HEK293 (cell line): Measurements from ENCODE around the gene HOXA11.

Experiments
- CTCF ChIA-PET: fragments of 350-600 bp; formaldehyde crosslinking; extraction: SDS; loops from one replicate; lab custom pipeline; 2021; ENCODE audit warnings: antibody characterized with exemption; lab: Yijun Ruan, JAX
- POLR2A ChIA-PET: fragments of 300-600 bp; formaldehyde crosslinking; extraction: SDS; loops from one replicate; lab custom pipeline; 2020; ENCODE audit warnings: antibody characterized with exemption, inconsistent platforms; lab: Yijun Ruan, JAX
- H3K27ac ChIP-seq: fragments of 200-500 bp; sonication (Bioruptor generic); 2 replicates; pipeline ENCODE4 v1.5.1; 2014; ENCODE audit warnings: low read depth, low read length, control low read depth, inconsistent platforms; ENCODE audit errors: extremely low read depth
- H3K36me3 ChIP-seq, 2 experiments: fragments of 200-500 bp in 1 of 2; sonication (Bioruptor generic) in 1 of 2; 1 replicate in 1 of 2; 2 replicates in 1 of 2; pipeline ENCODE4 v1.5.1; 2014 to 2017; ENCODE audit warnings: inconsistent platforms in 2 of 2, low read length in 2 of 2; ENCODE audit not compliant: control insufficient read depth in 2 of 2, insufficient read depth in 1 of 2
- H3K4me1 ChIP-seq: fragments of 200-500 bp; sonication (Bioruptor generic); 2 replicates; pipeline ENCODE4 v1.5.1; 2014; ENCODE audit warnings: mild to moderate bottlenecking, low read length, inconsistent platforms; ENCODE audit not compliant: control insufficient read depth, insufficient read depth
- H3K4me3 ChIP-seq: 2 replicates; pipeline ENCODE4 v1.5.1; 2011; ENCODE audit warnings: low read depth, mild to moderate bottlenecking, control low read depth, low read length, moderate library complexity
- H3K9me3 ChIP-seq: fragments of 200-500 bp; sonication (Bioruptor generic); 2 replicates; pipeline ENCODE4 v1.5.1; 2014; ENCODE audit warnings: low read depth, low read length, inconsistent platforms; ENCODE audit not compliant: control insufficient read depth, insufficient read depth
- CTCF ChIP-seq: fragments of 450-650 bp; formaldehyde crosslinking; IDR thresholded peaks from 2 replicates; pipeline ENCODE4 v1.5.1; 2016; ENCODE audit warnings: missing biosample characterization, missing genetic modification characterization
- GLIS1 ChIP-seq: fragments of 450-650 bp; formaldehyde crosslinking; IDR thresholded peaks from 2 replicates; pipeline ENCODE4 v1.5.1; 2016; ENCODE audit warnings: missing biosample characterization, missing genetic modification characterization
- KLF17 ChIP-seq: fragments of 450-650 bp; formaldehyde crosslinking; IDR thresholded peaks from 2 replicates; pipeline ENCODE4 v1.5.1; 2016; ENCODE audit warnings: missing biosample characterization, missing genetic modification characterization
- PRDM1 ChIP-seq: fragments of 450-650 bp; formaldehyde crosslinking; IDR thresholded peaks from 2 replicates; pipeline ENCODE4; 2016; ENCODE audit warnings: missing biosample characterization, missing genetic modification characterization
- PRDM4 ChIP-seq: fragments of 450-650 bp; formaldehyde crosslinking; IDR thresholded peaks from 2 replicates; pipeline ENCODE4 v1.5.1; 2017; ENCODE audit warnings: missing biosample characterization, missing genetic modification characterization
- SCRT2 ChIP-seq: fragments of 450-650 bp; formaldehyde crosslinking; IDR thresholded peaks from 2 replicates; pipeline ENCODE4 v1.5.1; 2016; ENCODE audit warnings: missing biosample characterization, missing genetic modification characterization
- SP2 ChIP-seq: fragments of 450-650 bp; formaldehyde crosslinking; IDR thresholded peaks from 2 replicates; pipeline ENCODE4 v1.5.1; 2016; ENCODE audit warnings: missing biosample characterization, missing genetic modification characterization
- WT1 ChIP-seq: fragments of 450-650 bp; formaldehyde crosslinking; IDR thresholded peaks from 2 replicates; pipeline ENCODE4 v1.5.1; 2016; ENCODE audit warnings: missing biosample characterization, missing genetic modification characterization
- ZBTB20 ChIP-seq: fragments of 450-650 bp; formaldehyde crosslinking; IDR thresholded peaks from 2 replicates; pipeline ENCODE4 v1.5.1; 2016; ENCODE audit warnings: missing biosample characterization, missing genetic modification characterization
- ZBTB48 ChIP-seq: fragments of 450-650 bp; formaldehyde crosslinking; IDR thresholded peaks from 2 replicates; pipeline ENCODE4 v1.5.1; 2016; ENCODE audit warnings: missing biosample characterization, missing genetic modification characterization
- ZBTB7A ChIP-seq: fragments of 450-650 bp; formaldehyde crosslinking; IDR thresholded peaks from 2 replicates; pipeline ENCODE4 v1.5.1; 2016; ENCODE audit warnings: low read depth, missing biosample characterization, missing genetic modification characterization
- ZEB2 ChIP-seq: fragments of 450-650 bp; formaldehyde crosslinking; IDR thresholded peaks from 2 replicates; pipeline ENCODE4 v1.5.1; 2016; ENCODE audit warnings: missing biosample characterization, missing genetic modification characterization
- ZFHX2 ChIP-seq: fragments of 450-650 bp; formaldehyde crosslinking; conservative IDR thresholded peaks from 2 replicates; pipeline ENCODE4 v1.5.1; 2016; ENCODE audit warnings: missing biosample characterization, missing genetic modification characterization
- ZIC2 ChIP-seq: fragments of 450-650 bp; formaldehyde crosslinking; IDR thresholded peaks from 2 replicates; pipeline ENCODE4 v1.5.1; 2016; ENCODE audit warnings: missing biosample characterization, missing genetic modification characterization
- ZNF174 ChIP-seq: fragments of 450-650 bp; formaldehyde crosslinking; IDR thresholded peaks from 2 replicates; pipeline ENCODE4 v1.5.0; 2017; ENCODE audit warnings: missing biosample characterization, mild to moderate bottlenecking, missing genetic modification characterization
- ZNF2 ChIP-seq: fragments of 450-650 bp; formaldehyde crosslinking; IDR thresholded peaks from 2 replicates; pipeline ENCODE4 v1.5.1; 2016; ENCODE audit warnings: missing biosample characterization, missing genetic modification characterization
- ZNF248 ChIP-seq: fragments of 450-650 bp; formaldehyde crosslinking; IDR thresholded peaks from 2 replicates; pipeline ENCODE4 v1.5.1; 2017; ENCODE audit warnings: missing biosample characterization, missing genetic modification characterization
- ZNF335 ChIP-seq: fragments of 450-650 bp; formaldehyde crosslinking; conservative IDR thresholded peaks from 2 replicates; pipeline ENCODE4 v1.5.1; 2016; ENCODE audit warnings: missing biosample characterization, missing genetic modification characterization
- ZNF341 ChIP-seq: fragments of 450-650 bp; formaldehyde crosslinking; IDR thresholded peaks from 2 replicates; pipeline ENCODE4; 2016; ENCODE audit warnings: low read depth, missing biosample characterization, missing genetic modification characterization
- ZNF394 ChIP-seq: fragments of 450-650 bp; formaldehyde crosslinking; IDR thresholded peaks from 2 replicates; pipeline ENCODE4 v1.5.1; 2016; ENCODE audit warnings: missing biosample characterization, missing genetic modification characterization, mild to moderate bottlenecking, moderate library complexity, borderline replicate concordance
- ZNF449 ChIP-seq: fragments of 450-650 bp; formaldehyde crosslinking; IDR thresholded peaks from 2 replicates; pipeline ENCODE4 v1.5.1; 2017; ENCODE audit warnings: missing biosample characterization, mild to moderate bottlenecking, missing genetic modification characterization, moderate library complexity
- ZNF600 ChIP-seq: fragments of 450-650 bp; formaldehyde crosslinking; IDR thresholded peaks from 2 replicates; pipeline ENCODE4 v1.5.1; 2016; ENCODE audit warnings: missing biosample characterization, missing genetic modification characterization
- ZNF623 ChIP-seq: fragments of 450-650 bp; formaldehyde crosslinking; IDR thresholded peaks from 2 replicates; pipeline ENCODE4 v1.5.1; 2016; ENCODE audit warnings: missing biosample characterization, missing genetic modification characterization
- ZNF747 ChIP-seq: fragments of 450-650 bp; formaldehyde crosslinking; IDR thresholded peaks from 2 replicates; pipeline ENCODE4 v1.5.1; 2016; ENCODE audit warnings: missing biosample characterization, missing genetic modification characterization
- ZNF76 ChIP-seq: fragments of 450-650 bp; formaldehyde crosslinking; IDR thresholded peaks from 2 replicates; pipeline ENCODE4; 2016; ENCODE audit warnings: low read depth, missing biosample characterization, missing genetic modification characterization, borderline replicate concordance
- ZNF768 ChIP-seq: fragments of 450-650 bp; formaldehyde crosslinking; IDR thresholded peaks from 2 replicates; pipeline ENCODE4 v1.5.1; 2018; ENCODE audit warnings: missing biosample characterization, mild to moderate bottlenecking, missing genetic modification characterization
- ZNF837 ChIP-seq: fragments of 450-650 bp; formaldehyde crosslinking; IDR thresholded peaks from 2 replicates; pipeline ENCODE4 v1.5.1; 2016; ENCODE audit warnings: missing biosample characterization, missing genetic modification characterization
- ZSCAN18 ChIP-seq: fragments of 450-650 bp; formaldehyde crosslinking; IDR thresholded peaks from 2 replicates; pipeline ENCODE4 v1.5.1; 2016; ENCODE audit warnings: missing biosample characterization, missing genetic modification characterization

Gene HOXA11

GRCh38 chr7:27185854-27186667 is 1.0 kb upstream of the HOXA11 start:
- peaks cover 39% of the 10 kb centered on the region for H3K4me1 ChIP-seq
- CTCF ChIA-PET = interaction anchor here (0.6 to 3.2 kb wide), 9 partner anchors 8 to 898 kb away, joined by 3 to 26 read pairs (median 4); partner anchors contain the start of genes HOXA13 and HOXA5
- peaks cover 0 to 10% of the 10 kb centered on the region in 2 experiments; a peak in 2 of 3 replicates for H3K36me3 ChIP-seq
- peak overlapping the region; percentile 64 for H3K4me3 ChIP-seq
- H3K27ac ChIP-seq = peak overlapping the region; percentile 99
- H3K9me3 ChIP-seq = no peaks in the 10 kb centered on the region
- POLR2A ChIA-PET = interaction anchor here (0.7 to 7.6 kb wide), 11 partner anchors 9 to 985 kb away, joined by 3 to 237 read pairs (median 3); partner anchors contain the start of genes CBX3, HIBADH, HOXA10 and HOXA13
- no peak for TF ChIP-seq ZNF174 (tag by site-specific recombination)
- TF ChIP-seq ZNF747 (tag by site-specific recombination) = no peak
- no peak for TF ChIP-seq ZNF623 (tag by site-specific recombination)
- TF ChIP-seq ZNF837 (tag by site-specific recombination) = 0 out of 2 replicates have a peak, but pooled peaks have one; percentile 55
- TF ChIP-seq SCRT2 = no peak
- TF ChIP-seq GLIS1 = peak; percentile 95
- no peak for TF ChIP-seq KLF17 (tag by site-specific recombination)
- TF ChIP-seq ZBTB7A (tag by site-specific recombination) = no peak
- 0 out of 2 replicates have a peak, but pooled peaks have one; percentile 51 for TF ChIP-seq ZNF76 (tag by site-specific recombination)
- TF ChIP-seq PRDM1 (tag by site-specific recombination) = peak; percentile 86
- 0 out of 2 replicates have a peak, but pooled peaks have one; percentile 37 for TF ChIP-seq ZNF600 (tag by site-specific recombination)
- TF ChIP-seq ZSCAN18 (tag by site-specific recombination) = no peak
- TF ChIP-seq SP2 = peak; percentile 84
- TF ChIP-seq ZNF768 (tag by site-specific recombination) = no peak
- no peak for TF ChIP-seq ZNF449 (tag by site-specific recombination)
- no peak for TF ChIP-seq ZNF248 (tag by site-specific recombination)
- TF ChIP-seq PRDM4 (tag by site-specific recombination) = no peak
- peak; percentile 16 for TF ChIP-seq ZNF2
- TF ChIP-seq ZEB2 (tag by site-specific recombination) = no peak
- TF ChIP-seq ZNF341 (tag by site-specific recombination) = peak; percentile 77
- TF ChIP-seq ZFHX2 (tag by site-specific recombination) = peak; percentile 41; the same call in 1 of the 2 replicates
- no peak for TF ChIP-seq WT1 (tag by site-specific recombination)
- no peak for TF ChIP-seq CTCF (tag by site-specific recombination)
- TF ChIP-seq ZBTB20 = peak; percentile 71
- peak; percentile 26; the same call in 1 of the 2 replicates for TF ChIP-seq ZNF394
- peak; percentile 43; the same call in 1 of the 2 replicates for TF ChIP-seq ZIC2 (tag by site-specific recombination)
- peak; percentile 89 for TF ChIP-seq ZNF335 (tag by site-specific recombination)
- TF ChIP-seq ZBTB48 (tag by site-specific recombination) = peak; percentile 74
